Islet precursor cell (in vitro differentiated cells): ENCODE results near the gene C11orf91.
"Not testable (repeated sequence)": the region's sequence is repeated elsewhere in the genome, so short reads cannot be mapped to it uniquely, and the experiment has no call there.

ENCODE experiments used
- DNase-seq: peaks from one replicate; pipeline ENCODE4 v3.0.0-alpha.2; 2018

C11orf91 gene

GRCh38 chr11:33721426-33721825 is 20.8 kb upstream of the C11orf91 start:
- peak; percentile 82 for DNase-seq

- no peak for DNase-seq
Measured at GRCh38 chr11:33719587-33719986, 19.0 kb upstream of the C11orf91 start.

GRCh38 chr11:33718440-33718839 is 17.8 kb upstream of the C11orf91 start:
- DNase-seq = no peak

GRCh38 chr11:33716243-33716642 is 15.6 kb upstream of the C11orf91 start:
- DNase-seq = no peak

GRCh38 chr11:33713856-33714398 is 13.3 kb upstream of the C11orf91 start:
- no peak for DNase-seq

- DNase-seq = no peak
Measured at GRCh38 chr11:33713151-33713855, 12.7 kb upstream of the C11orf91 start.

- no peak for DNase-seq
Measured at GRCh38 chr11:33712436-33712835, 11.8 kb upstream of the C11orf91 start.

GRCh38 chr11:33709466-33709865 is 8.8 kb upstream of the C11orf91 start:
- DNase-seq = no peak

GRCh38 chr11:33708985-33709384 is 8.4 kb upstream of the C11orf91 start:
- DNase-seq = no peak

- not testable (repeated sequence) for DNase-seq
Measured at GRCh38 chr11:33707831-33708230, 7.2 kb upstream of the C11orf91 start.

GRCh38 chr11:33706966-33707365 is 6.3 kb upstream of the C11orf91 start:
- DNase-seq = peak; percentile 17

- DNase-seq = no peak
Measured at GRCh38 chr11:33706546-33706945, 5.9 kb upstream of the C11orf91 start.

- DNase-seq = peak; percentile 38
Measured at GRCh38 chr11:33704240-33705002, 3.8 kb upstream of the C11orf91 start.

GRCh38 chr11:33703788-33704187 is 3.2 kb upstream of the C11orf91 start:
- DNase-seq = peak; percentile 51

GRCh38 chr11:33703234-33703633 is 2.6 kb upstream of the C11orf91 start:
- peak; percentile 24 for DNase-seq

- DNase-seq = peak; percentile 32
Measured at GRCh38 chr11:33701302-33702230, 940 bp upstream of the C11orf91 start.

GRCh38 chr11:33700063-33700501 is 544 bp downstream of the C11orf91 start:
- no peak for DNase-seq

- peak; percentile 50 for DNase-seq
Measured at GRCh38 chr11:33699515-33700062, 1.0 kb downstream of the C11orf91 start.

GRCh38 chr11:33698921-33699320 is 1.7 kb downstream of the C11orf91 start:
- DNase-seq = peak; percentile 22

GRCh38 chr11:33697997-33698396 is 2.6 kb downstream of the C11orf91 start:
- DNase-seq = peak; percentile 51

GRCh38 chr11:33696931-33697638 is 3.5 kb downstream of the C11orf91 start:
- peak; percentile 23 for DNase-seq

GRCh38 chr11:33696411-33696810 is 4.2 kb downstream of the C11orf91 start:
- DNase-seq = peak; percentile 48
